HEK293T (cell line): ENCODE results near the gene ERC2.

Experiments used
- CTCF ChIA-PET: fragments of 350-600 bp; formaldehyde crosslinking; extraction: SDS; loops from one replicate; lab custom pipeline; 2021; ENCODE audit warnings: antibody characterized with exemption, inconsistent platforms; lab: Yijun Ruan, JAX
- POLR2A ChIA-PET: fragments of 350-600 bp; formaldehyde crosslinking; extraction: SDS; loops from one replicate; lab custom pipeline; 2020; ENCODE audit warnings: antibody characterized with exemption, inconsistent platforms; lab: Yijun Ruan, JAX
- DNase-seq: peaks from one replicate; pipeline ENCODE4 v3.0.0; 2012; ENCODE audit warnings: mixed read lengths; ENCODE audit errors: extremely low spot score
- ARNT ChIP-seq: fragments of 450-650 bp; IDR thresholded peaks from 2 replicates; pipeline ENCODE4 v1.6.1; 2017; ENCODE audit warnings: mild to moderate bottlenecking
- BHLHE40 ChIP-seq: fragments of 450-650 bp; IDR thresholded peaks from 2 replicates; pipeline ENCODE4 v1.6.1; 2016; ENCODE audit warnings: mild to moderate bottlenecking, moderate library complexity, borderline replicate concordance
- CTBP1 ChIP-seq: fragments of 450-650 bp; IDR thresholded peaks from 2 replicates; pipeline ENCODE4 v1.6.1; 2016; ENCODE audit warnings: borderline replicate concordance
- ELF4 ChIP-seq: fragments of 450-650 bp; IDR thresholded peaks from 2 replicates; pipeline ENCODE4 v1.6.1; 2017; ENCODE audit warnings: antibody characterized with exemption
- FOXA1 ChIP-seq: fragments of 450-650 bp; IDR thresholded peaks from 2 replicates; pipeline ENCODE4 v1.6.1; 2016; ENCODE audit warnings: mild to moderate bottlenecking
- FOXK2 ChIP-seq: fragments of 450-650 bp; IDR thresholded peaks from 2 replicates; pipeline ENCODE4 v1.6.1; 2016; ENCODE audit warnings: mild to moderate bottlenecking
- FOXM1 ChIP-seq: fragments of 450-650 bp; IDR thresholded peaks from 2 replicates; pipeline ENCODE4 v1.6.1; 2017; ENCODE audit warnings: mild to moderate bottlenecking, borderline replicate concordance
- HDGF ChIP-seq: fragments of 450-650 bp; IDR thresholded peaks from 2 replicates; pipeline ENCODE4 v1.6.1; 2017; ENCODE audit warnings: antibody characterized with exemption, borderline replicate concordance
- L3MBTL2 ChIP-seq: fragments of 450-650 bp; conservative IDR thresholded peaks from 2 replicates; pipeline ENCODE4 v1.6.1; 2016; ENCODE audit warnings: mild to moderate bottlenecking
- LEF1 ChIP-seq: fragments of 450-650 bp; IDR thresholded peaks from 2 replicates; pipeline ENCODE4 v1.6.1; 2017; ENCODE audit warnings: mild to moderate bottlenecking, borderline replicate concordance
- NFRKB ChIP-seq: fragments of 450-650 bp; IDR thresholded peaks from 2 replicates; pipeline ENCODE4 v1.6.1; 2016; ENCODE audit warnings: mild to moderate bottlenecking, moderate library complexity
- SP1 ChIP-seq: fragments of 450-650 bp; IDR thresholded peaks from 2 replicates; pipeline ENCODE4 v1.6.1; 2017
- SUZ12 ChIP-seq: fragments of 450-650 bp; IDR thresholded peaks from 2 replicates; pipeline ENCODE4 v1.6.1; 2016; ENCODE audit warnings: mild to moderate bottlenecking
- TARDBP ChIP-seq: fragments of 450-650 bp; IDR thresholded peaks from 2 replicates; pipeline ENCODE4 v1.6.1; 2016
- ZNF384 ChIP-seq: fragments of 450-650 bp; IDR thresholded peaks from 2 replicates; pipeline ENCODE4 v1.6.1; 2016
- TF ChIP-seq, protein P1 (sequence below): fragments of 450-650 bp; IDR thresholded peaks from 2 replicates; pipeline ENCODE4 v1.6.1; 2016

The ERC2 gene

DNA sequence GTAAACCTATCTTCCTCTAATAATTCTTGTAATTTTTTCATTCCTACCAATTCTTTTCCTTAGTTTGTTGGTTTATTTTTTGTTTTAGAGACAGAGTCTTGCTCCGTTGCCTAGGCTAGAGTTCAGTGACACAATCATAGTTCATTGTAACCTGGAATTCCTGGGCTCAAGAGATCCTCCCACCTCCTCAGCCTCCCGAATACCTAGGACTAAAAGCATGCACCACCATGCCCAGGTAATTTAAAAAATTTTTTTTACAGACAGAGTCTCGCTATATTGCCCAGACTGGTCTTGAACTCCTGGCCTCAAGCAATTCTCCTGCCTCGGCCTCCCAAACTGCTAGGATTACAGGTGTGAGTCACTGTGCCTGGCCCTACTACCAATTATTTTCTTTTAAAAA is 220.2 kb downstream of the ERC2 start:
- TF ChIP-seq SUZ12 (no peak), LEF1 (no peak), ARNT (no peak), ELF4 (no peak), ZNF384 (no peak), SP1 (no peak), FOXK2 (no peak), HDGF (no peak), FOXA1 (no peak), L3MBTL2 (no peak), FOXM1 (no peak), CTBP1 (no peak), NFRKB (no peak)
- TF ChIP-seq, protein P1, sequence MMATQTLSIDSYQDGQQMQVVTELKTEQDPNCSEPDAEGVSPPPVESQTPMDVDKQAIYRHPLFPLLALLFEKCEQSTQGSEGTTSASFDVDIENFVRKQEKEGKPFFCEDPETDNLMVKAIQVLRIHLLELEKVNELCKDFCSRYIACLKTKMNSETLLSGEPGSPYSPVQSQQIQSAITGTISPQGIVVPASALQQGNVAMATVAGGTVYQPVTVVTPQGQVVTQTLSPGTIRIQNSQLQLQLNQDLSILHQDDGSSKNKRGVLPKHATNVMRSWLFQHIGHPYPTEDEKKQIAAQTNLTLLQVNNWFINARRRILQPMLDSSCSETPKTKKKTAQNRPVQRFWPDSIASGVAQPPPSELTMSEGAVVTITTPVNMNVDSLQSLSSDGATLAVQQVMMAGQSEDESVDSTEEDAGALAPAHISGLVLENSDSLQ, result no peak
- DNase-seq, result no peak
- CTCF ChIA-PET, result no interaction called here
- POLR2A ChIA-PET, result no interaction called here

DNA sequence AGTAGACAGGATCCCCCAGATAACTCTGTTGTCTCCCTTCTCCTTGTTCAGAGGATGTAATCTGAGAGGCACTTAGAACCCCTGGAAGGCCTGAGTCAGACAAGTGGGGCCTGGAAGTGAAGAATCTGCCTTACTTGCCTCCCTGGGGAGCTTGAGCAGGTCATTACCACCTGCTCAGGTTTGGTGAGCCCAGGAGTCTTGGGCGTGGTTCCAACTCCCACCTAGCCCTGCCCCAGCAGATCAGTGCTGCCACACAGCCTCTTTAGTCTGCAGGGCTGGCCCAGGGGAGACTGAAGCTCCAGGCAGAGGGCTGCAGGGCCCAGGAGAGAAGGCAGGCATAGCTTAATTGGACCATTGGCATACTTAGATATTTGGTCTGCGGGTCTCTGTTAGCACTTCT is 230.0 kb downstream of the ERC2 start:
- CTCF ChIA-PET, result no interaction called here
- no peak for TF ChIP-seq CTBP1
- no peak for TF ChIP-seq SUZ12
- TF ChIP-seq SP1, result no peak
- TF ChIP-seq ELF4, result no peak
- TF ChIP-seq FOXK2, result no peak
- TF ChIP-seq FOXA1, result no peak
- TF ChIP-seq LEF1, result no peak
- TF ChIP-seq ARNT, result no peak
- TF ChIP-seq FOXM1, result no peak
- TF ChIP-seq, protein P1, result no peak
- no peak for TF ChIP-seq TARDBP
- no peak for TF ChIP-seq L3MBTL2
- TF ChIP-seq ZNF384, result no peak
- no peak for TF ChIP-seq NFRKB
- POLR2A ChIA-PET, result no interaction called here
- no peak for DNase-seq

DNA sequence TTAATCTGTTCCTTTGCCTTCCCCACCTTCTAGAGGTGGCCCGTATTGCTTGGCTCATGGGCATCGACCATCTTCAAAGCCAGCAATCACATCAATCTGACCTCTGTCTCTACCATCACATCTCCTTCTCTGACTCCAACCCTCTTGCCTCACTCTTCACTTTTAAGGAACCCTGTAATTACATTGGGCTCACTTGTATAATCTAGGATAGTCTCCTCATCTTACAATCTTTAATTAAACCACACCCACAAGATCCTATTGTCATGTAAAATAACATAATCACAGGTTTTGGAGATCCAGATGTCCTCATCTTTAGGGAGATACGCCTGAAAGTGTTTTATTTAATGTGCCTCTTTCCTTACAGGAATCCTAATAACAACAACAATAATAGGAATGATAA is 234.5 kb downstream of the ERC2 start:
- TF ChIP-seq TARDBP (no peak), FOXK2 (no peak), ZNF384 (no peak), ELF4 (no peak), NFRKB (no peak), CTBP1 (no peak), BHLHE40 (no peak), ARNT (no peak), L3MBTL2 (no peak), FOXA1 (no peak), FOXM1 (no peak), HDGF (no peak), LEF1 (no peak), SP1 (no peak), SUZ12 (no peak)
- TF ChIP-seq, protein P1, result no peak
- CTCF ChIA-PET, result no interaction called here
- DNase-seq, result no peak
- POLR2A ChIA-PET, result no interaction called here

DNA sequence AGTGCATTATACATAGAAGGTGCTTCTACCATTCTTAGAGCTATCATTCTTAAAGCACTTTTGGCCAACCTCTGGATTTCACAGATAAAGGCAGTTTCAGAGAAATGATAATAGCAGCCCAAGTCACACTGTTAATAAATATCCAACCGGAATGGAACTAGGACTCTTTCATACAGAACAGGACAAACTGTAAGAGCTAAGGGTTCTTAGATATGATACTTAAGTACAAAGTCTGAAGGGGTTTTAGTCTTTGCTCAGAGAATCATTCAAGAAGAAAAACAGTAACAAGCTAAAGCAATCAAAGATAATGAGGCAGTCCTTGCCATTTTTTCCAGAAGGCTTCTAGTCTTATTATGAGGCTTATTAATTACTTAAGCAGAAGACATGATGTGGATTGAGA is 239.0 kb downstream of the ERC2 start:
- CTCF ChIA-PET, result no interaction called here
- no peak for DNase-seq
- TF ChIP-seq LEF1 (no peak), SP1 (no peak), L3MBTL2 (no peak), BHLHE40 (no peak), NFRKB (no peak), CTBP1 (no peak), TARDBP (no peak), FOXM1 (no peak)
- POLR2A ChIA-PET, result no interaction called here

DNA sequence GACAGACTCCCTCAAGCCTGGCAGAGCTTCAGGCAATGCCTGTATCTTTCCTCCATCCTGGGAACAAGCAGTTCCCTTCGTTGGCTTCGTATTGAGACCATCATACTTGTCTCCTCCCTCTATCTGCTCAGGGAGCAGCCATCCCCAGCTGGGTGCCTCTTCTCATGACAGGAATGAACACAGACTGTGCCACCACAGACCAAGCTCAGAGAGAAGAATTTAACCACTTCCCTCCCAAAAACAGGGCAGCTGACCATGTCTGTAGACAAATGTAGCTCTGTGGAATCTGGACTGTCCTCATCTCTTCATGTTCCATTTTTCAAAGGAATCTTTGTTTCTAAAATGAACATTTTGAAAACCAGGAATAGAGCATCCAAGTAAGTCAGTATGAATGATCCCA is 245.4 kb downstream of the ERC2 start:
- CTCF ChIA-PET, result no interaction called here
- TF ChIP-seq HDGF, result no peak
- no peak for TF ChIP-seq NFRKB
- no peak for TF ChIP-seq FOXK2
- TF ChIP-seq BHLHE40, result no peak
- TF ChIP-seq SUZ12, result no peak
- TF ChIP-seq ELF4, result no peak
- no peak for TF ChIP-seq FOXM1
- no peak for TF ChIP-seq FOXA1
- no peak for TF ChIP-seq CTBP1
- TF ChIP-seq ZNF384, result no peak
- TF ChIP-seq, protein P1, result no peak
- no peak for TF ChIP-seq SP1
- TF ChIP-seq TARDBP, result no peak
- no peak for TF ChIP-seq LEF1
- no peak for TF ChIP-seq L3MBTL2
- no peak for TF ChIP-seq ARNT
- POLR2A ChIA-PET, result no interaction called here
- no peak for DNase-seq
